Measurements from ENCODE around the gene MFSD2A.

- TF ChIP-seq CTCF (IDR thresholded peaks at IDR 0.05), result no peak
- no peak for TF ChIP-seq RAD21 (IDR thresholded peaks at IDR 0.05; ENCODE audit: low read length)
- no peak for TF ChIP-seq EZH2phosphoT487 (IDR thresholded peaks at IDR 0.05; ENCODE audit: borderline replicate concordance, low read depth)
- no peak for TF ChIP-seq MAX (IDR thresholded peaks at IDR 0.05; ENCODE audit: low read depth)
- no peak for TF ChIP-seq RXRA (IDR thresholded peaks at IDR 0.05; ENCODE audit: borderline replicate concordance, low read depth)
- TF ChIP-seq POLR2AphosphoS5 (IDR thresholded peaks at IDR 0.05; ENCODE audit: low read depth, low read length), result no peak
- no peak for TF ChIP-seq TAF1 (IDR thresholded peaks at IDR 0.05; ENCODE audit: borderline replicate concordance, low read depth, low read length)
These were observed 59.3 kb downstream of the MFSD2A start for GRCh38 chr1:40014253-40014706.

Data from SK-N-SH (cell line).